GM18499 (cell line): ENCODE data around the gene ELAVL1.

Experiments
- ATAC-seq: cut with Tn5 transposase; IDR thresholded peaks from one replicate; pipeline ENCODE4 v1.9.1; 2021; ENCODE audit warnings: moderate number of reproducible peaks; ENCODE audit not compliant: insufficient read depth, unreplicated experiment

The ELAVL1 gene

DNA sequence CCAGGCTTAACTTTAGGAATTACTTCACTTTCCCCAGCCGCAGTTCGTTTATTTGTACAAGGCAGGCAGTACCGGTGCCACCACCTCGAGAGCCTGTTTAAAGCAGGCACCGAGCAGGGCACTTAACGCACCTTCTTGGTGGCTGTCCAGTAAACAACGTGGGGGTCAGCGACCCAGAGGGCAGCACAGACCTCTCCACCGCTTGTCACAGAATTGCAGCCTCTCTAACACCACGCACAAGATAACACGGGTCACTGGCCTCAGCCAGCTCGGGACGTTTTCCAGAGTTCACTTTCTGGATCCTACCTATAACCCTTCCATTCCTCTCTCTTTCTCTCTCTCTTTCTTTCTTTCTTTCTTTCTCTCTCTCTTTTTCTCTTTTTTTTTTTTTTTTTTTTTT, 16.8 kb upstream of the ELAVL1 start:
- ATAC-seq = no peak

DNA sequence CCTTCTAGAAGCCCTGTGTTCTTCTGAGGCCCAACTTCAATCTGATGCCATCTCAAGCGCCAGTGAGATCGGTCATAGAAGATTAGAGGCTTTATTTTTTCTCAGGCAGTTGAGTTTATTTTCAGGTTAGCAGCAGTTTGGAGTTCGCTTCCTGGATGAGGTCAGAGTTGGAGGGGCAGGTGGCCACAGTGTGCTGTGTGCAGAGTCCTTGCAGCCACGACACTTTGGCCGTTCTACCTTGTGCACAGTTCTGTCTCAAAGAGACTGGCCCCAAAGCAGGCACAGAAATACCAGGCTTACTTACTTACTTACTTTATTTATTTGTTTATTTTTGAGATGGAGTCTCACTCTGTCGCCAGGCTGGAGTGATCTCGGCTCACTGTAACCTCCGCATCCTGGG, 15.9 kb upstream of the ELAVL1 start:
- ATAC-seq = no peak

DNA sequence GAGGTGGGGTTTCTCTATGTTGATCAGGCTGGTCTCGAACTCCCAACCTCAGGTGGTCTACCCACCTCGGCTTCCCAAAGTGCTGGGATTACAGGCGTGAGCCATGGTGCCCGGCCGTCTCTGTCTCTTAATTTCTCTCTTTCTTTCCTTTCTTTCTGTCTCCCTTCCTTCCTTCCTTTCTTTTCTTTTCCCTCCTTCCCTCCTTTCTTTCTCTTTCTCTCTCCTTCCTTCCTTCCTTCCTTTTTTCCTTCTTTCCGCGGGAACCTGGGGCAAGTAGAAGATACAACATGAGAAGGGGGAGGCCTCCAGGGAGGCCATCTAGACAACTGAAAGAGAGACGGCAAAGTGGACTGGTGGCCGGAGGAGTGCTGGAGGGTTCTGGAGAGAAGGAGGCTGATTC, 15.2 kb upstream of the ELAVL1 start:
- ATAC-seq = no peak

DNA sequence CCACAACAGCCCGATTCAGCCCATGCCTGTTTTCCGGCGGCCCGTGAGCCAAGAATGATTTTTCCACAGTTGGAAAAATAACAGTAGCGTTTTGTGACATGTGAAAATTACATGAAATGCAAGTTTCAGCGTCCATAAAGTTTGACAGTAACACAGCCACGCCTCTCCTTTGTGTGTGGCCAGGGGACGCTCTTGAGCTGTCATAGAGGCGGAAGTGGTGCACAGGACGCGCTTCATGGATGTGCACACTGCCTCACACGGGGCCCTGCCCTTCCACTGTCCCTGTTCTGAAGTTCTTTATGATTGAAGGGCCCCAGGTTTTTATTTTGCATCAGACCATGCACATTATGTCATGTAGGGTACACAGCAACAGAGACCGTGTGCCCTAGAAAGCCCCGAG, 12.4 kb upstream of the ELAVL1 start:
- ATAC-seq = no peak

DNA sequence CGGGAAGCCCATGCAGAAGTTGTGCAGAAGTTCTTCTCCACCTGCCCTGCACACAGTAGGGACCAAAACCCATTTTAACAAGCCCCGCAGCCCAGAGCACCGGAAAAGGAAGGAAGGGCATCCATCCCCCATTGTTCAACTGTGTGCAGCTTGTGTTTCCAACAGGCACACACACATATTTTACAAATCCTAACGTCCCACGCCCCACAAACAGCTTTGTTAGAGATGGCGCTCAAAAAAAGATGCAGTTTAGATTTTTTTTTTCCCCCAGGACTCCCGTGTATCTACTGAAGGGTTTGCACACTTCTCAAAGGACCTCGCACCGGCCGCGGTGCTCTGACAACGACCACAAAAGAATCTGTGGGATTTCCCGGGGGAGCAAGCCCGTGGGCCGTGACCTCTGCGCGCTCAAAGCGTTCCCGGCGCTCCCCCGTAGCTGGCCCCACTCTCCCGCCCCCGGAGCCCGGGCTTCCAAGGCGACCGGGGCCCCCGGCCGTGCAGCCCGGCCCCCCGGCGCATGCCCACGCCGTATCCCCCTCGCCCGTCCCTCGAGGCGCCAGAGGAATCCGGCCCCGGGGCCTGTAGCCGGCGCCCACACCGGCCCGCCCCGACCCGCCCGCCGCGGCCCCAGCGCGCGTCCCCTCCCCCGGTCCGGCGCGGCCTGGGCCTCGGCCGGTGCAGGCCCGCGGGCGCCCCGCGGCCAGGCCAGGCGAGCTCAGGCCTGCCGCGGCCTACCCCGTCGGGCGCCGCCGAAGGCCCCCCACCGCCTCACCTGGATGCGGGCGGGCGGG, 523 bp downstream of the ELAVL1 start:
- ATAC-seq = no peak

DNA sequence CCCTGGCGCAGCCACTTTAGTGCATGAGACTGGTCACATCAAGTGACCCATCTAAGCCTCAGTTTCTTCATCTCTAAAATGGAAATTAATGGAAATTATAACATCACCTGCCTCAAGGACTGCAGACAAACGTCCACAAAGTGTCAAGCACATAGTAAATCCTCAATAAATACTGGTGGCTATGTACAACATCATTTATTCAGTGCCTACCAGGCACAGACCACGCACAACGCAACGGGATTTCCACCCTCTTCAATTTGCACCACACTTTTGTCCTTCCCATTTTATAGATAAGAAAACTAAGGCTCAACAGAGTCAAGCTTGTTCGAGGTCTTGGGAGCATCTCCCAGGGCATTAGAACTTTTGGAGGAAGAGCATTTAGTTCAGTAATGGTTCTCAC, 1.4 kb downstream of the ELAVL1 start:
- ATAC-seq = no peak

DNA sequence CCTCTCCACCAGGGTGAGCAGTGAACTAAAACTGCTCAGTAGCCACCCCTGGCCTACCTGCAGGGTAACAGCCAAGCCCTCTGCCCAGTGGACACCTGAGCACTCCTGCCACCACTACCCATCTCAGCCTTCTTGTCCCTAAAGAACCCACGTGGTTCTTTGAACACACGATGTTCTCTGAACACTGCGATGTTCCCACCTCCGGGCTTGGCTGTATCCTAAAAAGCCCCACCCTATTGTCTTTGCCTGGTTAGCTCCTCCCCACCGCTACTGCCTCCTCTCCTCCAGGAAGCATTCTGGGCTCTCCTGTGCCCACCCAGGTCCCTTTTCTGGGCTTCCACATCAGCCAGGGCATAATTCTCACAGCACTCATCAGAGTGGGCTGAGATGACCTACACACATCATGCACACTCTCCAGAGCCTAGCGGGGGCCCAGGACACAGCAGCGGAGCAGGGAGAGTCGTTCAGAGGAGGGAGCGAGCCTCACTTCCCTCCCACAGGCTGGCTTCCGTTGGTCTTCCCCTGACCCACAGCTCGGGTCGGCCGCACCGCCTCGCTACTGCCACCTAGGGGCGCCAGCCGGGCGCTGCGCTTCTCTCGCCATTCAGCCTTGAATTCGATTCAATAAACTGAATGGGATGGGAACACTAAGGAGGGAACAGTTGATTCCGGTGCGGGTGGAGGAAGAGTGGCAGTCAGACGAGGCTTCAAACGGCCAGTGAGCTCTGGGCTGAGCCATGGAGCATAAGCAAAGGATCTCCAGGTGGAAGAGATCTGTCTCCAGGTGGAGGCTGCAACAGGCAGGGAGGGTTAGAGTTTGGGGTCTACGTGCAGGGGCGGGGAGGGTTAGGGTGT, 3.2 kb downstream of the ELAVL1 start:
- no peak for ATAC-seq

DNA sequence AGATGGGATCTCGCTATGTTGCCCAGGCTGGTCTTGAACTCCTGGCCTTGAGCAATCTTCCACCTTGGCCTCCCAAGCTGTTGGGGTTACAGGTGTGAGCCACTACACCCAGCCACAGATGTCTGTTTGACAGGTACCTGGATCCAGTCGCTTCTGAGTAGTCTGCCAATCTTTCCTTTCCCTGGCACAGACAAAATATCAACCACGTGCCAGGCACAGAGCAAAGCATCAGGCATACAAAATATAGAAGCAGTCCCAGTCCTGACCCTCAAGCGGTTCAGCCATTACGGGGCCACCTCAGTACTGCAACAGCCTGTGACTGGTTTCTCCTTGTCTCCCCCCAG, 3.8 kb downstream of the ELAVL1 start:
- no peak for ATAC-seq

DNA sequence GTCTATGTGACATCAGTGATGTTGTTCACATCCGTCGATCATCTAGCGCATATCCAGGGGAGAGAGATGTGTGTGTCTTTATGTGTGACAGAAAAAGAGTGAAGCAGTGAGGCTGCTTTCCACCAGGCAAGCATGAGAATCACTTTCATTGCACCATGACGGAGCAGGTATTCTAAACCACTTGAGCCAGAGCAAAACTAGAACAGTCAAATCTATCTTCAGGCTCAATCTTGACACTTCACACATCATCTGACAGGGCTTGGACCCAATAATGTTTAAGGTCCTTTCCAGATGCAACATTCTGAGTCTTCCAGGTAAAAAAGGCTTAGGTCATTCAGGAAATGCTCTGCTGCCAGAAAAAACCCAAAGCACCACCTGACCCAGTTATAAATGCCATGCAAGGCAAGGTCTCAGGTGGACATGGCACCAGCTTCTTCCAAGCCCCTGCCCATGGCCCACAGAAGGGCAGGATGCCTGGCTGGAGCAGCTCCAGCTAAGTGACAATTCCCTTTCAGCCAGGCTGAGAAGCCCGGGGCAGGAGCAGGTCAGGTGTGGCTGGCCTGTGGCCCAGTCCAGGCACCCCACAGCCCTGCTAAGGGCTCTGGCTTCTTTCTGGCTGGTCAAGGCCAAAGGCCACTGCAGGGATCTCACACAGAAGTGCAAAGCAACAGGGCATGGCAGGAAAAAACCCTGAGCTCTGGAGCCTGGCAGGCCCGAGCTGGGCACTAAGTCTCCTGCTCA, 5.0 kb downstream of the ELAVL1 start:
- no peak for ATAC-seq

DNA sequence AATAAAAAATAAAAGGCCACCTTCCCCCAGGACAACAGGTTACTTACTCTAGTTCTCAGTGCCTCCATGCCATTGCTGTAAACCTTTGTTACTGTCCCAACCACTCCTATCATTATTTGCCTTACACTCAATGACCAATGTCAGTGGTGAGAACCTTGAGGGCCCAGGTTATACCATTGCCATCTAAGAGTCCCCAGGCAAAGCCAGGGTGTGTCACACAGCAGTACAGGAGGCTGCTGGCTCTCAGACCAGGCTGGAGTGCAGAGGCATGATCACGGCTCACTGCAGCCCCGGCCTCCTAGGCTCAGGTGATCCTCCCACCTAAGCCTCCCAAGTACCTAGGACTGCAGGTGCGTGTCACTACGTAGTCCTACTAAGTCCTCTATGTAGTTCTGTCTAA, 6.1 kb downstream of the ELAVL1 start:
- no peak for ATAC-seq

DNA sequence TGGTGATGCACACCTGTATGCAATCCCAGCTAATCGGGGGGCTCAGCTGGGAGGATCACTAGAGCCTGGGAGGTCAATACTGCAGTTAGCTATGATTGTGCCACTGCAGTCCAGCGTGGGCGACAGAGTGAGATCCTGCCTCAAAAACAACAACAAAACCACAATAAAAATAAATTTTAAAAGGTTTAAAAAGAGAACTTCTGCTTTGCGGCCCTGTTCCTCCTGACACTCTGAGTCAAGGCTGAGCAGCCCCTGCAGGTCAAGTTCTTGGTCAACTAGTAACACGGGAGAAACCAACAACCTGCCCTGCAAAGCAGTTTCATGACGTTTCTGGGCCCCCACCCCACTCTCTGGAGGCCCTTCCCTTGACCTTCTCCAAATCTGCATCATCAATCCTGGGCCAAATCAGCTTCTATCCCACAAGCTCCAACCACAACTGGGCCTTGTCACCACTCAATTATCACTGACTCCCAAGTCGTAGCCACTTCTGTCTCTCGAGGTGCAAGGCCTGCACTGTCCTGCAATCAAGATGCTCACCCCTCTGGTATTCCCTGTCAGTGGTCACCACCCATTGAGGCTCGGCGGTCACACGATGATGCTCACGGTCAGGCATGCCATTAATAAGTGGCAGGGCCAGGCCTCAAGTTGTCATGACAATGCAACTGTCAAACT, 7.5 kb downstream of the ELAVL1 start:
- no peak for ATAC-seq

DNA sequence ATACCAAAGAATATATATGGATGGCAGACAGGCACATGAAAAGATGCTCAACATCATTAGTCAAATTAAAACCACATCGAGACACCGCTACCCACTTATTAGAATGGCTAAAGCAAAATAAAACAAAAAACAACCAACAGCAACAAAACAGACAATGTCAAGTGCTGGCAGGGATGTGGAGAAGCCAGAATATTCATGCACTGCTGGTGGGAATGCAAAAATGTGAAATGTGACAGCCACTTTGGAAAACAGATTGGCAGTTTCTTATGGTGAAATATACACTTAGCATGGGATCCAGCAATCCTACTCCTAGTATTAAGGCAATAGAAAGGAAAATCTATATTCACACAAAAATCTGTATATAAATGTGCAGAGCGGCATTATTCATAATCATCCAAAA, 8.6 kb downstream of the ELAVL1 start:
- no peak for ATAC-seq

DNA sequence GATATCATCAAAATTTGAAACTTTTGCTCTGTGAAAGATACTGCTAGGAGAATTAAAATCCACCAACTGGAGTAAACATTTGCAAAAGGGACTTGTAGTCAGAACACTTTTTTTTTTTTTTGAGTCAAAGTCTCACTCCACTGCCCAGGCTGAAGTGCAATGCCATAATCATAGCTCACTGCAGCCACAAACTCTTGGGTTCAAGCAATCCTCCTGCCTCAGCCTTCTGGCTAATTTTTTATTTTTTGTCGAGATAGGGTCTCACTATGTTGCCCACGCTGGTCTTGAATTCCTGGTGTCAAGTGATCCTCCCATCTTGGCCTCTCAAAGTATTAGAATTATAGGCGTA, 9.7 kb downstream of the ELAVL1 start:
- ATAC-seq = no peak

DNA sequence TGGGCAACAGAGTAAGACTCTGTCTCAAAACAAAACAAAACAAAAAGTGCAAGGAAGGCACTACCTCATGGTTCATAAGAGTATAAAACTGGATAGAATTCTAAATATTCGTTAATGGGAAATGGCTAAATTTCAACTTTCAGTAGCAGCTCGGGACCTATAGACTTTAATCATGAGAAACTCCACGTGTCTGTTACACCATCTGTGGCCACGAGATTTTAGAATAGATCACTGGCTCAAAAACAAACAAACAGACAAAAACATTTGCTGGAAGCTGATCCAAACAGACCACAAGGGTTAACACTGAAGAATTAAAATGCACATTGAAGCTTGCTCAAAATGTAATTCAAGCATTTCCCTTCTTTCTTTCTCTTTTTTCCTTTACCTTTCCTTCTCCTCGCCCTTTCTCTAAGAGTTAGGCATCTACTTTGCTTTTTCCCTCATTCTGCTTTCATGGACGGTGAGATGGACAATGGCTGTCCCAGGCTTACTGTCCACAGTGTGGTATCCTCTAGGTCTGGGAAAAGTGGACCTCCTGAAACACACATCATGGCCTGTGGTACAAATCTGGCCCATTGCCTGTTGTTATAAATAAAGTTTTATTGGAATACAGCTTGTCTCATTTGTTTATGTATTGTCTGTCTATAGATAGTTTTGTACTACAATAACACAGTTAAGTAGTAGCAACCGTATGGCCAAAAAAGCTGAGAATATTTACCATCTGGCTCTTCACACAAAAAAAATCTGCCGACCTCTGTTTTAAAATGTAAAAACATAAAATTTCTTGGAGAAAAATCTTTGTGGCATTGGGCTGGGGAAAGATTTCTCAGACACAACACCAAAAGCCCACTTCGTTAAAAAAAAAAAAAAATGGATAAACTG, 10.3 kb downstream of the ELAVL1 start:
- no peak for ATAC-seq

DNA sequence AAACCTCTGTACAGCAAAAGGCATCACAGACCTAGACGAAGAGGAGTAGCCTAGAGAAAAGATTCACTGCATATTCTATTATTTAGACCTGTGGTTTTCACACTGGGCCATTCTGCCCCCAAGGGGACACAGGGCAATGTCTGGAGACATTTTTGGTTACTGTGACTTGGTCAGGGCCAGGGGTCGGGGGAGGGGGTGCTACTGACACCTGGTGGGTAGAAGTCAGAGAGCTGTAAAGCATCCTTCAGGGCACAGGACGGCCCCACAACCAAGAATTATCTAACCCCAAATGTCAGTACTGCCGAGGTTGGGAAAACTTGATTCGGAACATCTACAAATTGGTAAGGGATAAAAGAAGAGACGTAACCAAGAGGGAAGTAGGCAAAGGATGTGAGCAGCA, 11.3 kb downstream of the ELAVL1 start:
- ATAC-seq = no peak

DNA sequence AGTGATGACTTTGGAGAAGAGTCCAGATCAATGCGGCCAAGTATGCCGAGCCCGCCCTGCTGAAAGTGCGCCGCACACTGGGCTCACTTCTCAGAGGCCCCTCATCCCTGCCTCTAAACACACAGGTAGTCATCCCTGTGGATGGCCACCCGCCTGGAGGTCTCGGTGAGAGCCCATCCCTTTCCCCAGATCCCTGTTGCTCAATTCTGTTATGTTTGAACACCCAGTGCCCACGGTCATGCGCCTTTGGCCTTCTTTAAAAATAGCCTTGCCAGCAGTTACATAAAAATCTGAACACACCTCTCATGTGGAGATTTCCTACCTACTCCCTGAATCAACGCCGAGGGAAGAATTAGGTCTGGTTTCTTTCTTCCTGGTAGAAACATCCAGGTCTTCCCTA, 11.9 kb downstream of the ELAVL1 start:
- ATAC-seq = no peak

DNA sequence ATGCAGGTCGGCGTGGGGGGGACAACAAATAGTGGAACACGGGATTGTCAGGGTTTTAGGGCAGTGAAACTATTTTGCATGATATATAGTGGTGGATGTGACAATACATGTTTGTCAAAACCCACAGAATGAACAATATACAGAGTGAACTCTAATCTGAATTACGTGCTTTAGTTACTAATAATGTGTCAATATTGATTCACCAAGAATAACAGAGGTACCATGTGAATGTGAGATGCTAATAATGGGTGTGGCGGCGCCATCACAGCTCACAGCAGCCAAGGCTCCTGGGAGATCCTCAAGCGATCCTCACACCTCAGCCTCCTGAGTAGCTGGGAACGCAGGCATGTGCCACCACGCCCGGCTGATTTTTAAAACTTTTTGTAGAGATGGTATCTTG, 12.9 kb downstream of the ELAVL1 start:
- no peak for ATAC-seq

DNA sequence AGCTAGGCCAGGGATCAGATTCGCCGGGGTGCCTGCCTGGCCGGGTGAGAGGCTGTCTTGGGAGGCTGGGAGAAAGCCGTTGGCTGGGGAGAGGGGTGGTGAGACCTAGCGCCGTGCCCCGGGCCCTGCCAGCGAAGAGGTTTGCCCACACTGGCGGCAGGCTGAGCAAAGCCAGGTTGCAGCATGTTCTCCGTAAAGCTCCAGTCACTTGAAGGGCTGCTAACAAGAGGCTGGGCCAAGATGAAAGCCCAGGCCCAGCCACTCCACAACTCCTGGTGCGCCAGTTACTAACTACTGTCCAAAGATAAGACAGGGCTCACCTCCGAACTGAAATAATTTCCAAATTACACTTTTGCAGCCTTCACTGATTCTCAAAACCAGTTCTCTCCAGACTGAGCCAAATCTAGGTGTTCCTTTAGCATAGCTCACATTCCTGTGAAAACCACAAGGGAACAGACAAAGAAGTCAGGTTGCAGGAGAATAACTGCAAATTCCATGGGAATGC, 16.3 kb downstream of the ELAVL1 start:
- no peak for ATAC-seq

DNA sequence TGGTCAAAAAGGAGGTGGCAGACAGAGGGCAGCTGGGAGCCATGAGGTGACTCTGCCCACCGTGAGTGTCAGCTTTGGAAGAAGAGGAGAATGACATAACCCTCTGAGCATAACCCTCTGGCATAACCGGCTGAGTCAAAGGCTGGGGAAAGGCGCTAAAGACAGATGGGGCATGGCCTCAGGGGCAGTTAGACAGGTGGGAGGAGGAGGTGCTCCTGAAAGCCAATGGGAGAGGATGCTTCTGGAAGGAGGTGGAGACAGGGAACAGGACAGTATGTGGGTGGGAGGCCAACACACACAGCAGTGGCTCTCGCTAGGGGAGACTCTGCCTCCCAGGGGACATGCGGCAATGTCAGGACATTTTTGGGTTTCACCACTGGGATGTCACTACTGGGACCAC, 17.1 kb downstream of the ELAVL1 start:
- ATAC-seq = no peak
